Pancreas (tissue), 10 donors: ENCODE measurements around the gene AGAP3. TPM values are rescaled to one million over a fixed set of nuclear protein-coding genes. Genes with fewer than 3 reads are reported as not detected.

Experiments
- ATAC-seq, 4 donors: fragments of 200-7000 bp; cut with Tn5 transposase; one replicate each; pipeline versions ENCODE4 v1.8.0 to v1.9.1; 2020; ENCODE audit warnings: mild to moderate bottlenecking in 4 of 4, moderate library complexity in 4 of 4
- DNase-seq, 6 donors: peaks; one replicate each; pipeline ENCODE4 v3.0.0-alpha.2; 2020
- FAIRE-seq: peaks from 2 replicates; lab custom pipeline; 2012; peaks lifted over from hg19 to GRCh38; lab: Jason Lieb, UNC
- H3K27ac ChIP-seq, 4 donors: fragments of 200-600 bp; sonication (generic); 1 replicate in 3 of 4; 2 replicates in 1 of 4; pipeline versions ENCODE4 v1.5.0 to v1.8.0; 2020
- H3K27me3 ChIP-seq, 4 donors: fragments of 200-600 bp; one replicate each; pipeline ENCODE4 v1.8.0; 2021
- H3K36me3 ChIP-seq, 3 donors: fragments of 200-600 bp; sonication (generic) in 1 of 3; one replicate each; pipeline versions ENCODE4 v1.5.0 to v1.8.0; 2020 to 2021
- H3K4me1 ChIP-seq, 3 donors: fragments of 200-600 bp; one replicate each; pipeline ENCODE4 v1.8.0; 2021
- H3K4me3 ChIP-seq, 4 donors: fragments of 200-600 bp; sonication (generic) in 2 of 4; one replicate each; pipeline versions ENCODE4 v1.5.0 to v1.8.0; 2020 to 2021
- H3K9me3 ChIP-seq, 4 donors: fragments of 200-600 bp; one replicate each; pipeline ENCODE4 v1.8.0; 2021
- CTCF ChIP-seq, 4 donors: fragments of 200-600 bp; sonication (generic) in 3 of 4; IDR thresholded peaks; one replicate each; pipeline versions ENCODE4 v1.5.0 to v1.8.0; 2021; ENCODE audit warnings: antibody characterized with exemption in 4 of 4
- WGBS, 2 donors: extraction: QIAGEN DNeasy Blood & Tissue Kit; methylation state at CpG; one replicate each; pipeline ENCODE4 v1.1.7; 2013; 5-methylcytosine and 5-hydroxymethylcytosine counted together
- intact Hi-C, 3 donors: fragments of 100-400 bp; cut with DNase I; formaldehyde crosslinking; loops; one replicate each; pipeline versions ENCODE4 v1.11.1 to v1.14.2; 2022
- polyA plus RNA-seq, 2 donors: library from polyadenylated mRNA; stranded (reverse); fragments of 200-250 nt; gene quantifications; one replicate each; pipeline ENCODE4 v1.2.3, GENCODE V29; 2013
- total RNA-seq, 6 donors: library from RNA; stranded (reverse); fragmentation: NEBNext Ultra II Directional in 4 of 6; extraction: Animal tissue kit (Norgen Biotek cat#: 25700) in 4 of 6; gene quantifications; one replicate each; pipeline versions ENCODE4 v1.2.1 to v1.2.4, GENCODE V29; 2021 to 2023
- donor health status: healthy with polysubstance abuse.
- donor health status: DM: no; HTN: no; CAD: no; lungs with moderate emphysema.
- donor health status: DM: no; HTN: no; CAD: no.
- donor health status: control.
- donor health status: control.
- donor health status: Bipolar disorder and iron deficiency.
- donor health status: DM: yes; HTN: yes; CAD: no.
- donor health status: DM: no; HTN: no; CAD: no.
- donor health status: DM: no; HTN: no; CAD: no.
- donor health status: DM: yes; HTN: yes; CAD: no.

The AGAP3 gene
- total and polyA plus RNA-seq, 8 donors: 41.5 to 93.9 (median 58.4) TPM

GRCh38 chr7:151168003-151168786, 81.9 kb downstream of the AGAP3 start:
- H3K36me3 ChIP-seq: no peaks in the 10 kb centered on the region
- intact Hi-C loops: loop anchor here in 1 of 3 donors (5.0 kb wide), 1 partner anchor 41 kb away; no protein-coding TSS in a partner anchor
- WGBS, 2 donors: 3 to 6% methylated on average over 32 to 52 of the region's 52 CpGs
- no peak overlapping the region for H3K27ac ChIP-seq
- H3K4me3 ChIP-seq: peak overlapping the region; percentile 16 to 59 (median 40)
- no peak for FAIRE-seq
- ATAC-seq: peak; percentile 65 to 82 (median 79)
- peaks cover 0 to 5% (median 4%) of the 10 kb centered on the region in 3 donors for H3K4me1 ChIP-seq
- TF ChIP-seq CTCF (IDR thresholded peaks at IDR 0.05): peak; percentile 54 to 75 (median 66)
- H3K27me3 ChIP-seq: peaks cover 0 to 25% (median 3%) of the 10 kb centered on the region in 4 donors
- no peaks in the 10 kb centered on the region for H3K9me3 ChIP-seq
- DNase-seq: peak in 4 of 6 donors; percentile 39 to 85 (median 62)

- intact Hi-C loops: loop anchor here in 1 of 3 donors (5.0 kb wide), 1 partner anchor 41 kb away; no protein-coding TSS in a partner anchor
- Histone ChIP-seq H3K9me3 (no peaks in the 10 kb centered on the region), H3K36me3 (no peaks in the 10 kb centered on the region), H3K27ac (no peak overlapping the region), H3K27me3 (peaks cover 0 to 20% (median 3%) of the 10 kb centered on the region in 4 donors), H3K4me3 (no peak overlapping the region), H3K4me1 (peaks cover 0 to 5% (median 4%) of the 10 kb centered on the region in 3 donors)
- FAIRE-seq (no peak), DNase-seq (no peak), ATAC-seq (no peak)
- 56 to 57% methylated on average over 10 of the region's 10 CpGs for WGBS, 2 donors
- TF ChIP-seq CTCF (IDR thresholded peaks at IDR 0.05): no peak
These were observed 82.5 kb downstream of the AGAP3 start for GRCh38 chr7:151168787-151169162.

GRCh38 chr7:151172273-151173141, 86.2 kb downstream of the AGAP3 start:
- Histone ChIP-seq H3K4me1 (no peaks in the 10 kb centered on the region), H3K9me3 (no peaks in the 10 kb centered on the region), H3K36me3 (no peaks in the 10 kb centered on the region), H3K4me3 (no peak overlapping the region), H3K27ac (no peak overlapping the region), H3K27me3 (peaks cover 0 to 9% (median 3%) of the 10 kb centered on the region in 4 donors)
- DNase-seq (peak; percentile 51 to 95 (median 83)), FAIRE-seq (peak; percentile 34), ATAC-seq (peak; percentile 79 to 96 (median 90))
- TF ChIP-seq CTCF (IDR thresholded peaks at IDR 0.05): peak; percentile 100
- 16 to 19% methylated on average over 42 of the region's 42 CpGs for WGBS, 2 donors
- intact Hi-C loops: loop anchor here in 1 of 3 donors (5.0 kb wide), 1 partner anchor 50 kb away; no protein-coding TSS in a partner anchor

GRCh38 chr7:151173386-151174245, 87.3 kb downstream of the AGAP3 start:
- TF ChIP-seq CTCF (IDR thresholded peaks at IDR 0.05): no peak
- ATAC-seq (no peak), FAIRE-seq (no peak), DNase-seq (no peak)
- Histone ChIP-seq H3K9me3 (no peaks in the 10 kb centered on the region), H3K4me3 (no peak overlapping the region), H3K4me1 (no peaks in the 10 kb centered on the region), H3K27me3 (peaks cover 0 to 9% (median 3%) of the 10 kb centered on the region in 4 donors), H3K36me3 (no peaks in the 10 kb centered on the region), H3K27ac (no peak overlapping the region)
- 73 to 77% methylated on average over 40 to 43 of the region's 43 CpGs for WGBS, 2 donors
- intact Hi-C loops: loop anchor here in 1 of 3 donors (5.0 kb wide), 1 partner anchor 51 kb away; no protein-coding TSS in a partner anchor
